Activated CD8-positive, alpha-beta memory T cell treated with anti-CD3 and anti-CD28 coated beads, Interleukin-2, amount 10 ng/mL, durations not matched to agents 7 days and 5 days (primary cell): ENCODE results near the gene LIFR. TPM values are rescaled to one million over a fixed set of nuclear protein-coding genes. Genes with fewer than 3 reads are reported as not detected.

Experiments used
- ATAC-seq: fragments of 150-1000 bp; cut with Tn5 transposase; one replicate; pipeline ENCODE4 v1.10.0; 2021; ENCODE audit warnings: moderate library complexity
- CTCF ChIA-PET: fragments of 350-600 bp; sonication (Branson Sonifier 250); formaldehyde crosslinking; loops from one replicate; lab custom pipeline; 2021; ENCODE audit warnings: antibody characterized with exemption; lab: Charles Lee
- DNase-seq: peaks from one replicate; pipeline ENCODE4 v3.0.0-alpha.2; 2020
- H3K27ac Mint-ChIP-seq: one replicate; pipeline ENCODE4 v1.8.0; 2021; ENCODE audit warnings: mild to moderate bottlenecking, mixed read lengths
- H3K27me3 Mint-ChIP-seq: one replicate; pipeline ENCODE4 v1.8.0; 2021; ENCODE audit warnings: mixed read lengths
- H3K36me3 Mint-ChIP-seq: one replicate; pipeline ENCODE4 v1.8.0; 2021; ENCODE audit warnings: mild to moderate bottlenecking, mixed read lengths
- H3K4me1 Mint-ChIP-seq: one replicate; pipeline ENCODE4 v1.8.0; 2021; ENCODE audit warnings: mixed read lengths
- H3K4me3 Mint-ChIP-seq: one replicate; pipeline ENCODE4 v1.8.0; 2021; ENCODE audit warnings: mild to moderate bottlenecking, moderate library complexity, mixed read lengths
- H3K9me3 Mint-ChIP-seq: one replicate; pipeline ENCODE4 v1.8.0; 2022; ENCODE audit warnings: low read depth, mixed read lengths
- microRNA-seq: library from miRNA; unstranded; fragments of <30 nt; microRNA quantifications from one replicate; pipeline ENCODE4 v1.2.0, GENCODE V29; 2022
- total RNA-seq, 2 experiments: library from RNA; stranded (reverse); gene quantifications; one replicate each; pipeline ENCODE4 v1.2.3, GENCODE V29; 2021

Gene LIFR
- total RNA-seq, 2 experiments from 2014 or later: not detected

DNA sequence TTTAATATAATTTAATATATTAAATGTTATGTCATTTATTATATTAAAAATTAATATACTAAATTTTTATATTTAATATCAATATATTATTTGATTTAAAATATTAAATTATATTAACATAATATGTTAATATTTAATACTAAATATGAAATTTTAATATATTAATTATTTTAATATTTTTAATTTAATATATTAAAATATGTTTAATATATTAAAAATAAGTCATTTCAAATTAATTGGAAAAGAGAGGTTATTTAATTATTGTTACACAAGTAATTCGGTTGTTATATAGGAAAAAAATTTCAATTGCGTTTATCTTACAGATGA is 114.2 kb downstream of the LIFR start:
- Mint-ChIP-seq H3K9me3 (no peaks in the 10 kb centered on the region), H3K4me1 (peaks cover 1% of the 10 kb centered on the region), H3K27ac (no peak overlapping the region), H3K27me3 (peaks cover 53% of the 10 kb centered on the region), H3K36me3 (no peaks in the 10 kb centered on the region), H3K4me3 (no peak overlapping the region)
- DNase-seq: no peak
- CTCF ChIA-PET: interaction anchor here (0.6 to 3.1 kb wide), 58 partner anchors 9 to 1105 kb away, joined by 3 to 84 read pairs (median 4); partner anchors contain the start of gene LIFR
- ATAC-seq: no peak

DNA sequence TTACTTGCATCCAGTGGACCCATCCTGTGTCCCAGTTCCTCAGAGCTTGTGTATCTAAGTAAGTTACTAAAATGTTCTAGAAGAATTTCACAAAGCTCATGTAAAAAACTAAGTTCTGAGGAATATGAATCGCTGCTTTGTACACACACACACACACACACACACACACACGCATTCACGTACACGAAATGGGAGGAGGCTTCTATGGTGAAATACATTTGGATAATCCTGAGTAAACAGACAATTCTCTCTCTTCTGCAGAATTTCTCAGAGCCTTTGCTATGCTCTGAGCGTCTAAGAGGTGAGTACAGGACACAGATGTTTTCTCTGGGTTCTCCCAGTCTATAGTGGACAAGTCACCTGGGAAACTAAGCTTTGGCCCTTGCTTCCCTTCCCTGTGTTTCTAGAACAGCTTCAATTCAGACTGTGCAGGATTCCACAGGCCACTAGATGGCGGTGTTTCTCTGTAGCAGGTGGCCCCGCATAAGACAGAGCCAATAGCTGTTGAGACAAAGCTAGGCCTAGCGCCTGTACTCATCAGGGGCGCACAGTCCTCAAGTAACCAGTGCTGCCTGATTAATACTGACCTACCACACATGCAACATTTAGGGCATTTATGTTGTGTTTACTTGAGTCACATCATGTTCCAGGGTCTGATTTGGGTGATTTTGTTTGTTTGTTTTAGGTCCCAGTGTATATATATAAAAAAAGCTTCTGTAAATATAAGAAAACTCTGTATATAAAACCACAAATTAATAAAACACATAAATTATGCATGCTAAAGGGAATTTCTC is 114.8 kb downstream of the LIFR start:
- Mint-ChIP-seq H3K4me3 (no peak overlapping the region), H3K4me1 (peaks cover 1% of the 10 kb centered on the region), H3K9me3 (no peaks in the 10 kb centered on the region), H3K36me3 (no peaks in the 10 kb centered on the region), H3K27ac (no peak overlapping the region), H3K27me3 (peaks cover 47% of the 10 kb centered on the region)
- DNase-seq (peak; percentile 89), ATAC-seq (peak; percentile 99)
- CTCF ChIA-PET: interaction anchor here (0.6 to 3.1 kb wide), 66 partner anchors 9 to 1106 kb away, joined by 3 to 84 read pairs (median 4); partner anchors contain the start of gene LIFR

DNA sequence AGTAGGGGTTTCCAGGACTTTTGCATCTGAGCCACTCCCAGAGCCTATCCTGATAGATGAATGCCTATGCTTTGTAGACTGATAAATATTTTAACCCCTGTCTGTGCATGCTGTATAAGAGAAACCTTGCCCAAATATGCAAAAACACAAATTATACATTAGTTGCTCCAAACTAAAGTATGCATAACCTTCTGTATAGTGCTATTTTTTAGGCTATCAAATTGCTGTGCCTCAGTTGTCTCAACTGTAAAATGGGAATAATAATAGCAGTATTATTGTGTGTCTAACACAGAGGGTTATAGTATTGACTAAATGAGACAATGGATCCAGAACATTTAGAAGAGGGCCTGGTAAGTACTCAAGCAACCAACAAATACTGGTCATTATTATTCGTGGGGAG is 117.7 kb downstream of the LIFR start:
- no peak overlapping the region for H3K4me3 Mint-ChIP-seq
- no peaks in the 10 kb centered on the region for H3K36me3 Mint-ChIP-seq
- peaks cover 42% of the 10 kb centered on the region for H3K27me3 Mint-ChIP-seq
- ATAC-seq (no peak), DNase-seq (no peak)
- H3K9me3 Mint-ChIP-seq: no peaks in the 10 kb centered on the region
- H3K4me1 Mint-ChIP-seq: peaks cover 1% of the 10 kb centered on the region
- CTCF ChIA-PET: interaction anchor here (1.2 kb wide), 1 partner anchor 112 kb away, joined by 4 read pairs; no protein-coding TSS in a partner anchor
- H3K27ac Mint-ChIP-seq: no peak overlapping the region

DNA sequence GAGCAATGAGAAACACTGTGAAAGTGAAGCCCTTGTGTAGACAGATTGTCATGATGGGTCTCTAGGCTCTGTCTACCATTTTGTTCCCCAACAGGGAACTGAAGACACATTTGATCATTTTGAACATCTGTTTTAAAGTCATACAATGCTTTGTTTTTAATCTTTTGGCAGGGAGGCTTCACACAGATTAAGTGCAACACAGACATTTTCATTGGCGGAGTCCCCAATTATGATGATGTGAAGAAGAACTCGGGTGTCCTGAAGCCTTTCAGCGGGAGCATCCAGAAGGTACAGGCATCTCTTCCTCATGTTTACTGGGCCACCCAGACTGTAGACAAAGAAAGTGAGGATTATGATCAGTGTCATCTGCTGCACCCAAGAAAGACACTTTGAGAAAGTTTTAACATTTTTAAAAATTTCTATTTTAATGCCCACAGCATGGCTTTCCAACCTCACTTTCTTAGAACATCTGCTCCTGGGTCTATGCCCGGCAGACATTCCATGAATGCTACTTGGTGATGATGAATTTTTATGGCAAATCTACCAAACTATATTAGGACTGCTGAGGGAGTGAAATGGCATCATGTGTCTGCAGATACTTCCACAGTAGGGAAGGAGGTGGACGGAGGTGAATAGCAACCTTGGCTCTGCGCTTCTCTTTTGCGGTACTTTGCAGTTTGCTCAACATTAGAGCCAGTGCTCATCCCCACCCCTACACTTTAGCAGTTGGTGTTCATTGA is 121.3 kb downstream of the LIFR start:
- DNase-seq (no peak), ATAC-seq (no peak)
- Mint-ChIP-seq H3K27me3 (peaks cover 39% of the 10 kb centered on the region), H3K4me3 (no peak overlapping the region), H3K9me3 (no peaks in the 10 kb centered on the region), H3K27ac (no peak overlapping the region), H3K4me1 (no peaks in the 10 kb centered on the region), H3K36me3 (no peaks in the 10 kb centered on the region)
- CTCF ChIA-PET: no interaction called here

DNA sequence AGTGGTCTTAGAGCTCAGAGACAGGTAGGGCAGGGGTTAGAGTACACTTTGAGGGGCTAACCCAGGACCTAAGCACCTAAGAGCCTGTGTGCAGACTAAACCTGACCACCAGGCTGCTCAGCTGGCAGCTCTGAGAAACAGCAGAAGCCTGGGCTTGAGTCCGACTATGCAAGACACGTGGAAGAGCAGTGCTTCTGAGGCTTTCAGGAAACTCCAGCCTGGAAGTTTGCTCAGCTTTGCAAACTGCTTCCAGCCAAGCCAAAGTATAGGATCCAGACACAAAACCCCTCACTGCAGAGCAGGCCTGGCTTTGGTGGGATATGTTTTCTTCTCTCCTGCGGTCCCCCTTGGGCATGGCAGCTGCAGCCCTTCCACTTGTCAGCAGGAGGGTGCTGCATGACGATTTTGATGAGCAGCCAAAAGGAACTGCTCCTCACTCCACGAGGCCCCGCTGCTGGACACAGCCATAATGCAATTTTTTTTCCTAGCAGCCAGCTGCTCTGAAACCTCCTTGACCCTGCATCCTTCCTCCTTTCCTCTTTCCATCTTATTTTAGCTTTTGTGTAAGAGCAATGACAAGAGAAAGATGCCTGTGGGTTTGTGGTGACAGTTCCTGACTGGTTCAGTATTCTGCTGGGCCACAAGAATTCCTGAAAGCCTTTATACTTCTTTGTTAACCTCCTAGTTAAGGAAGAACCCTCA is 123.1 kb downstream of the LIFR start:
- H3K27me3 Mint-ChIP-seq: peaks cover 36% of the 10 kb centered on the region
- H3K4me1 Mint-ChIP-seq: no peaks in the 10 kb centered on the region
- no peak overlapping the region for H3K27ac Mint-ChIP-seq
- H3K9me3 Mint-ChIP-seq: no peaks in the 10 kb centered on the region
- DNase-seq (no peak), ATAC-seq (no peak)
- H3K36me3 Mint-ChIP-seq: no peaks in the 10 kb centered on the region
- CTCF ChIA-PET: interaction anchor here (0.8 to 1.9 kb wide), 3 partner anchors 8 to 62 kb away, joined by 3 to 8 read pairs (median 3); no protein-coding TSS in a partner anchor
- no peak overlapping the region for H3K4me3 Mint-ChIP-seq

DNA sequence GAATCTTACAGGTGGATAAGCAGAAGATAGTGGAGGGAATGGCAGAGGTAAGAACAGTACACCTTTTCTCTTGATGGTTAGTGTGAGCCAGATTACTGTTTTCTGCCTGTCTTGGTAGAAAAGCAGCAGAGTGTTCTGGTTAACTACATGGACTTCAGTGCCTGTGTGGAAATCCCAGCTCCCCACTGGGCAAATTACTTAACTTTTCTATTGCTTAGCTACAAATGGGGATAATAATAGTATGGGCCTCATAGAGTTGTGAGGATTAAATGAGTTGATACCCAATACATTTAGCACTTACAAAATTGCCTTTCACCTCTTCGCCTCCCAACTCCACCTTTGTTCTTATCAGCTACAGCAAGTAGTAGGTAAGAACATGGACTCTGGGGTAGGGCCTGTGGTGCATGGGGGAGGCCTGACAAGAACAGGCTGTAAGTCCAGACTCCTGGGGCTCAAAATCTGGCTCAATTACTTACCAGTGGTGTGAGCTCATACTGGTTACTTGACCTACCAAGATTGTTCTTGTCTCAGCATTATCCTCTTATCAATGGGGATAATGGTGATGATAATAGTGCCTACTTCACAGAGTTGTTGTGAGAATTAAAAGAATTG is 125.1 kb downstream of the LIFR start:
- ATAC-seq (no peak), DNase-seq (no peak)
- H3K36me3 Mint-ChIP-seq: no peaks in the 10 kb centered on the region
- H3K4me3 Mint-ChIP-seq: no peak overlapping the region
- peaks cover 20% of the 10 kb centered on the region for H3K4me1 Mint-ChIP-seq
- H3K27me3 Mint-ChIP-seq: peaks cover 39% of the 10 kb centered on the region
- H3K9me3 Mint-ChIP-seq: no peaks in the 10 kb centered on the region
- CTCF ChIA-PET: interaction anchor here (2.0 to 2.4 kb wide), 2 partner anchors 10 to 379 kb away, joined by 4 to 11 read pairs; no protein-coding TSS in a partner anchor
- H3K27ac Mint-ChIP-seq: no peak overlapping the region

DNA sequence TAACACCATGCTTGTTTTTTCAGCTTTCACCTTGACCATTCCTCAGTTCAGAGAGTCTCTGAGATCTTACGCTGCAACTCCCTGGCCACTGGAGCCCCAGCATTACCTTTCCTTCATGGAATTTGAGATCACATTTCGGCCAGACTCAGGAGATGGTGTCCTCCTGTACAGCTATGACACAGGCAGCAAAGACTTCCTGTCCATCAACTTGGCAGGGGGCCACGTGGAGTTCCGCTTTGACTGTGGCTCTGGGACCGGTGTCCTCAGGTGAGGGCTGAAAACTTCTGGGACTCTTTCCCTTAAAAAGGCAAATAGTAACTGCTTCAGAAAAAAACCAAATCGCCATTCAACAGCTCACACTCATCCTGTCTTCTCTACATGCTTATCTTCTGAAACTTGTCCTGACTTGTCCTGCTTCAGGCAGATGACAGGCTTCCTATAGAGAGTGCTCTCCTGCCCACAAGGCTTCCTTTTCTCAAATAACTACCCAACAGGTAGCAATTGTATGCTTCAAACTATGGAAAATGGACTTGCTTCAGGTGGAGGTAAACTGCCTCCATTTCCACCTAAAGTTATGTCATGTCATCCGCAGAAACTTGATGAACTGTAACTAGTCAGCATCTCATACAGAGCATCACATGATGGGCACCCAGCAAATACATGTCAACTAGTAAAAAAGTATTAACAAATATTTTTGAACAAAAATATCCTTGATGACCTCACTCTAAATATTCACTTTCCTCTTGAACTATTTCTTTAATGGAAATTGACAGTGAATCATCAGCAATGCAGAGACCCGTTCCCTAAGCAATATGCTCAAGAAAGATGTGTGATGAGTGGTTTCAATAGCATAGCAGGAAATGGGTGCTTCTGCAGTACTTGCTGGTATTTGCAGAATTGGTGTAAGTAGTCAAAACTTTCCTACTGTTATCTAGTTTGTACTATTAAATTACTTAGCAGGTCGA is 129.2 kb downstream of the LIFR start:
- peaks cover 34% of the 10 kb centered on the region for H3K27me3 Mint-ChIP-seq
- DNase-seq (no peak), ATAC-seq (peak; percentile 36)
- no peak overlapping the region for H3K27ac Mint-ChIP-seq
- CTCF ChIA-PET: interaction anchor here (0.6 kb wide), 1 partner anchor 14 kb away, joined by 4 read pairs; no protein-coding TSS in a partner anchor
- H3K36me3 Mint-ChIP-seq: no peaks in the 10 kb centered on the region
- no peak overlapping the region for H3K4me3 Mint-ChIP-seq
- peaks cover 20% of the 10 kb centered on the region for H3K4me1 Mint-ChIP-seq
- no peaks in the 10 kb centered on the region for H3K9me3 Mint-ChIP-seq

DNA sequence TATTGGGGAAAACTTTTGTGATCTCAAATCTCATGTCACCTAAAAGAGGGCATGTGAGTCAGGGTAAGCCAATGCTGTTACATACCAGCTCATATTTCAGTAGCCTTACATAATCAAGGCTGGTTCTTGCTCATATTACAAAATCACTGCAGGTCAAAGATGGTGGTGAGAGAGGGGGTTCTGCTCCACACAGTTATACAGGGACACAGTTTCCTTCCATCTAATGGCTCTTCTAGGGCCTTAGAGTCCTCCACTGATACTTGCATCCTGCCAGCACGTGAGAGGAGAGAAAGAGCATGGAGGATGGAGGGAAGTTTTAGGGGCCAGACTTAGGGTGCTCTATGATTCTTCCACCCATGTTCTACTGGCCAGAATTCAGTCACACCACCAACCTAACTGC is 130.0 kb downstream of the LIFR start:
- DNase-seq (no peak), ATAC-seq (no peak)
- Mint-ChIP-seq H3K4me1 (peaks cover 20% of the 10 kb centered on the region), H3K4me3 (no peak overlapping the region), H3K27me3 (peaks cover 38% of the 10 kb centered on the region), H3K27ac (no peak overlapping the region), H3K36me3 (no peaks in the 10 kb centered on the region), H3K9me3 (no peaks in the 10 kb centered on the region)
- CTCF ChIA-PET: interaction anchor here (1.0 kb wide), 1 partner anchor 15 kb away, joined by 4 read pairs; no protein-coding TSS in a partner anchor

Small RNAs within 50 kb of the gene (microRNA-seq; reads per million reads assigned to microRNA genes)
- not detected for gene MIR3650
